Upper lobe of left lung (tissue), 6 donors: ENCODE data around the gene C9orf72. TPM values are rescaled to one million over a fixed set of nuclear protein-coding genes. Genes with fewer than 3 reads are reported as not detected.

Experiments
- ATAC-seq, 2 donors: fragments of 200-7000 bp; cut with Tn5 transposase; one replicate each; pipeline ENCODE4 v1.9.1; 2022; ENCODE audit warnings: mild to moderate bottlenecking in 2 of 2, moderate library complexity in 2 of 2; ENCODE audit not compliant: low FRiP score in 2 of 2
- DNase-seq, 2 donors: peaks; one replicate each; pipeline ENCODE4 v3.0.0-alpha.2; 2019 to 2020
- H3K27ac ChIP-seq, 4 donors: fragments of 200-600 bp; sonication (generic); one replicate each; pipeline ENCODE4 v1.5.1; 2016 to 2019
- H3K27me3 ChIP-seq, 4 donors: fragments of 200-600 bp; sonication (generic); one replicate each; pipeline ENCODE4 v1.5.1; 2017 to 2019
- H3K36me3 ChIP-seq, 4 donors: fragments of 200-600 bp; sonication (generic); one replicate each; pipeline ENCODE4 v1.5.1; 2016 to 2019
- H3K4me1 ChIP-seq, 4 donors: fragments of 200-600 bp; sonication (generic); one replicate each; pipeline ENCODE4 v1.5.1; 2018 to 2019
- H3K4me3 ChIP-seq, 4 donors: fragments of 200-600 bp; sonication (generic); one replicate each; pipeline ENCODE4 v1.5.1; 2017 to 2019; ENCODE audit warnings: mild to moderate bottlenecking in 2 of 4, moderate library complexity in 1 of 4
- H3K9me3 ChIP-seq, 4 donors: fragments of 200-600 bp; sonication (generic); one replicate each; pipeline ENCODE4 v1.5.1; 2018 to 2019
- CTCF ChIP-seq, 6 experiments: fragments of 450-650 bp in 4 of 6; fragments of 200-600 bp in 2 of 6; sonication (generic) in 2 of 6; IDR thresholded peaks; one replicate each; pipeline ENCODE4 v1.5.1; 2016 to 2019; ENCODE audit warnings: antibody characterized with exemption in 6 of 6
- EP300 ChIP-seq, 4 donors: sonication (generic); formaldehyde crosslinking; IDR thresholded peaks; one replicate each; pipeline ENCODE4 v1.5.1; 2017; ENCODE audit warnings: antibody characterized with exemption in 4 of 4, control low read depth in 2 of 4
- POLR2A ChIP-seq, 4 donors: fragments of 450-650 bp; IDR thresholded peaks; one replicate each; pipeline ENCODE4 v1.5.1; 2016 to 2017; ENCODE audit warnings: antibody characterized with exemption in 4 of 4, mild to moderate bottlenecking in 2 of 4
- POLR2AphosphoS5 ChIP-seq, 2 donors: sonication (generic); formaldehyde crosslinking; IDR thresholded peaks; one replicate each; pipeline ENCODE4 v1.5.1; 2017; ENCODE audit warnings: antibody characterized with exemption in 2 of 2
- WGBS, 2 donors: methylation state at CpG; one replicate each; pipeline ENCODE4 v1.1.5; 2017 to 2018; 5-methylcytosine and 5-hydroxymethylcytosine counted together
- total RNA-seq, 6 donors: library from RNA; depleted of rRNA in 4 of 6; stranded (reverse); fragments of >200 nt in 4 of 6; gene quantifications; one replicate each; pipeline versions ENCODE4 v1.1.0 to v1.2.1, GENCODE V29; 2016 to 2021
- donor health status: DM: no; HTN: no; CAD: no; lungs with moderate emphysema.
- donor health status: DM: no; HTN: yes; CAD: no; lungs with severe emphysema.

The C9orf72 gene
- total RNA-seq, 6 donors from 2014 or later, result 16.9 to 57.8 (median 24.9) TPM

- H3K4me1 ChIP-seq, result peaks cover 10 to 27% (median 22%) of the 10 kb centered on the region in 4 donors
- DNase-seq (no peak), ATAC-seq (no peak)
- no peak for TF ChIP-seq EP300 (IDR thresholded peaks at IDR 0.05)
- no peak for TF ChIP-seq POLR2AphosphoS5 (IDR thresholded peaks at IDR 0.05)
- TF ChIP-seq POLR2A (IDR thresholded peaks at IDR 0.05), result no peak
- TF ChIP-seq CTCF (IDR thresholded peaks at IDR 0.05), result no peak
- H3K4me3 ChIP-seq, result no peak overlapping the region
- no peaks in the 10 kb centered on the region for H3K36me3 ChIP-seq
- no peaks in the 10 kb centered on the region for H3K27me3 ChIP-seq
- H3K9me3 ChIP-seq, result no peaks in the 10 kb centered on the region
- H3K27ac ChIP-seq, result no peak overlapping the region
- 83 to 89% methylated on average over 1 of the region's 1 CpG for WGBS, 2 donors
These were observed 40.0 kb downstream of the C9orf72 start for GRCh38 chr9:27533311-27533710.

GRCh38 chr9:27532046-27532445 is 41.2 kb downstream of the C9orf72 start:
- TF ChIP-seq POLR2A (IDR thresholded peaks at IDR 0.05) (no peak), POLR2AphosphoS5 (IDR thresholded peaks at IDR 0.05) (no peak), CTCF (IDR thresholded peaks at IDR 0.05) (no peak), EP300 (IDR thresholded peaks at IDR 0.05) (no peak)
- ATAC-seq, result no peak
- 77 to 78% methylated on average over 1 of the region's 1 CpG for WGBS, 2 donors
- H3K27me3 ChIP-seq, result no peaks in the 10 kb centered on the region
- no peak overlapping the region for H3K4me3 ChIP-seq
- peaks cover 13 to 39% (median 23%) of the 10 kb centered on the region in 4 donors for H3K4me1 ChIP-seq
- H3K36me3 ChIP-seq, result no peaks in the 10 kb centered on the region
- H3K27ac ChIP-seq, result no peak overlapping the region
- H3K9me3 ChIP-seq, result no peaks in the 10 kb centered on the region
- DNase-seq, result no peak

- ATAC-seq (no peak), DNase-seq (no peak)
- Histone ChIP-seq H3K36me3 (no peaks in the 10 kb centered on the region), H3K9me3 (no peaks in the 10 kb centered on the region), H3K4me3 (no peak overlapping the region), H3K4me1 (peaks cover 9 to 30% (median 16%) of the 10 kb centered on the region in 4 donors), H3K27me3 (no peaks in the 10 kb centered on the region), H3K27ac (no peak overlapping the region)
- TF ChIP-seq POLR2A (IDR thresholded peaks at IDR 0.05) (no peak), POLR2AphosphoS5 (IDR thresholded peaks at IDR 0.05) (no peak), CTCF (IDR thresholded peaks at IDR 0.05) (no peak), EP300 (IDR thresholded peaks at IDR 0.05) (no peak)
- 68 to 74% methylated on average over 4 of the region's 4 CpGs for WGBS, 2 donors
These were observed 42.1 kb downstream of the C9orf72 start for GRCh38 chr9:27530915-27531755.

GRCh38 chr9:27529316-27530278 is 43.7 kb downstream of the C9orf72 start, which contains the start of gene MOB3B:
TSS of gene MOB3B (minus strand) at chr9:27529814. CDS start at chr9:27455550, 74,264 bp downstream.
- Histone ChIP-seq H3K4me1 (peaks cover 3 to 23% (median 9%) of the 10 kb centered on the region in 4 donors), H3K27me3 (no peaks in the 10 kb centered on the region), H3K9me3 (no peaks in the 10 kb centered on the region), H3K27ac (peak within 1 kb of the TSS; percentile 85 to 92 (median 90)), H3K36me3 (no peaks in the 10 kb centered on the region), H3K4me3 (peak within 1 kb of the TSS; percentile 61 to 81 (median 68))
- DNase-seq (peak; percentile 83 to 98), ATAC-seq (peak; percentile 86 to 93)
- TF ChIP-seq POLR2AphosphoS5 (IDR thresholded peaks at IDR 0.05) (peak; percentile 22 to 34), POLR2A (IDR thresholded peaks at IDR 0.05) (peak in 2 of 4 donors; percentile 36 to 56), EP300 (IDR thresholded peaks at IDR 0.05) (peak in 1 of 4 donors; percentile 9), CTCF (IDR thresholded peaks at IDR 0.05) (peak; percentile 93 to 97 (median 96))
- 5 to 37% methylated on average over 5 to 43 of the region's 74 CpGs for WGBS, 2 donors
